B cell (primary cell): ENCODE measurements around the gene RNASE13. TPM values are rescaled to one million over a fixed set of nuclear protein-coding genes. Genes with fewer than 3 reads are reported as not detected.

Experiments
- ATAC-seq: fragments of 200-7000 bp; cut with Tn5 transposase; one replicate; pipeline ENCODE4 v1.10.0; 2021; ENCODE audit warnings: low read depth, mild to moderate bottlenecking, moderate number of reproducible peaks, moderate library complexity
- CTCF ChIA-PET: fragments of 350-600 bp; sonication (Branson Sonifier 250); formaldehyde crosslinking; loops from one replicate; lab custom pipeline; 2021; ENCODE audit warnings: antibody characterized with exemption, inconsistent platforms; lab: Charles Lee
- POLR2A ChIA-PET: fragments of 350-600 bp; sonication (Branson Sonifier 250); formaldehyde crosslinking; loops from one replicate; lab custom pipeline; 2021; ENCODE audit warnings: antibody characterized with exemption; lab: Charles Lee
- DNase-seq: peaks from one replicate; pipeline ENCODE4 v3.0.0; 2013
- H2AFZ ChIP-seq: 2 replicates; pipeline ENCODE4 v1.6.1; 2012; ENCODE audit warnings: mild to moderate bottlenecking, low read depth, low read length; ENCODE audit not compliant: insufficient read depth, poor library complexity, severe bottlenecking
- H3K27ac ChIP-seq, 2 donors: 1 replicate in 1 of 2; 2 replicates in 1 of 2; pipeline ENCODE4 v1.5.1; 2012 to 2013; ENCODE audit warnings: low read length in 2 of 2, mild to moderate bottlenecking in 2 of 2, moderate library complexity in 1 of 2
- H3K27me3 ChIP-seq, 4 experiments: fragments of 200-600 bp in 1 of 4; sonication (generic) in 1 of 4; replicated peaks in 1 of 4; 1 replicate in 2 of 4; 2 replicates in 2 of 4; pipeline versions ENCODE4 v1.6.1 to v1.7.0; 2013 to 2016; ENCODE audit warnings: low read length in 3 of 4, mild to moderate bottlenecking in 2 of 4, mixed read lengths in 1 of 4, moderate library complexity in 1 of 4; ENCODE audit not compliant: insufficient read depth in 4 of 4, control insufficient read depth in 3 of 4; ENCODE audit errors: control extremely low read depth in 1 of 4
- H3K36me3 ChIP-seq, 2 experiments: replicated peaks in 1 of 2; 1 replicate in 1 of 2; 2 replicates in 1 of 2; pipeline versions ENCODE4 v1.6.1 to v1.7.1; 2013; ENCODE audit warnings: low read length in 1 of 2; ENCODE audit not compliant: insufficient read depth in 2 of 2, control insufficient read depth in 1 of 2; ENCODE audit errors: control extremely low read depth in 1 of 2, extremely low read depth in 1 of 2
- H3K4me1 ChIP-seq, 2 donors: fragments of 200-600 bp in 1 of 2; sonication (generic) in 1 of 2; 1 replicate in 1 of 2; 2 replicates in 1 of 2; pipeline versions ENCODE4 v1.5.1 to v1.6.1; 2013 to 2017; ENCODE audit warnings: low read length in 2 of 2; ENCODE audit not compliant: control insufficient read depth in 2 of 2, insufficient read depth in 2 of 2
- H3K4me2 ChIP-seq: replicated peaks from 2 replicates; pipeline ENCODE3; 2012; ENCODE audit warnings: mild to moderate bottlenecking, low read depth, low read length; ENCODE audit not compliant: poor library complexity, severe bottlenecking
- H3K4me3 ChIP-seq, 5 experiments: fragments of 200-600 bp in 1 of 5; sonication (generic) in 1 of 5; 1 replicate in 3 of 5; 2 replicates in 2 of 5; pipeline versions ENCODE4 v1.5.1 to v1.7.0; 2011 to 2016; ENCODE audit warnings: low read length in 4 of 5, mild to moderate bottlenecking in 4 of 5, low read depth in 2 of 5, control low read depth in 1 of 5, moderate library complexity in 1 of 5; ENCODE audit not compliant: insufficient read depth in 1 of 5; ENCODE audit errors: control extremely low read depth in 1 of 5, extremely low read depth in 1 of 5
- H3K79me2 ChIP-seq: fragments of 200-600 bp; sonication (generic); one replicate; pipeline ENCODE4 v1.6.0; 2016; ENCODE audit warnings: low read length; ENCODE audit not compliant: control insufficient read depth, insufficient read depth
- H3K9ac ChIP-seq: fragments of 200-600 bp; sonication (generic); 2 replicates; pipeline ENCODE4 v1.6.1; 2017; ENCODE audit warnings: mild to moderate bottlenecking, low read length, moderate library complexity
- H3K9me3 ChIP-seq, 3 donors: one replicate each; pipeline versions ENCODE4 v1.6.1 to v1.7.1; 2013; ENCODE audit warnings: low read length in 2 of 3; ENCODE audit not compliant: control insufficient read depth in 2 of 3, insufficient read depth in 1 of 3; ENCODE audit errors: control extremely low read depth in 1 of 3
- H4K20me1 ChIP-seq: 2 replicates; pipeline ENCODE4 v1.6.0; 2012; ENCODE audit warnings: mild to moderate bottlenecking, low read length; ENCODE audit not compliant: insufficient read depth, control insufficient read depth, poor library complexity, severe bottlenecking
- H3K27ac Mint-ChIP-seq: one replicate; pipeline ENCODE4 v1.8.0; 2021; ENCODE audit warnings: mixed read lengths
- H3K27me3 Mint-ChIP-seq: one replicate; pipeline ENCODE4 v1.8.0; 2021; ENCODE audit warnings: mixed read lengths
- H3K4me1 Mint-ChIP-seq: one replicate; pipeline ENCODE4 v1.8.0; 2021; ENCODE audit warnings: mixed read lengths
- H3K4me3 Mint-ChIP-seq: one replicate; pipeline ENCODE4 v1.8.0; 2021; ENCODE audit warnings: mixed read lengths
- H3K9me3 Mint-ChIP-seq: one replicate; pipeline ENCODE4 v1.8.0; 2022; ENCODE audit warnings: mixed read lengths; ENCODE audit not compliant: insufficient read depth
- EZH2 ChIP-seq: IDR thresholded peaks from 2 replicates; pipeline ENCODE4 v1.6.1; 2012; ENCODE audit warnings: borderline replicate concordance, low read depth, mild to moderate bottlenecking, moderate library complexity, low read length; ENCODE audit not compliant: insufficient read depth, poor library complexity, severe bottlenecking
- WGBS: methylation state at CpG from one replicate; pipeline ENCODE4 v1.1.5; 2013; ENCODE audit warnings: missing lambda C conversion rate; ENCODE audit not compliant: insufficient coverage; 5-methylcytosine and 5-hydroxymethylcytosine counted together
- intact Hi-C: fragments of 100-400 bp; cut with micrococcal nuclease; formaldehyde crosslinking; loops from one replicate; pipeline ENCODE4 v1.10.0; 2022
- polyA plus RNA-seq: library from polyadenylated mRNA; depleted of rRNA; stranded (reverse); fragments of >200 nt; gene quantifications from 2 replicates; pipeline ENCODE4 v1.2.3, GENCODE V29; 2012
- total RNA-seq, 2 donors: library from RNA; stranded (reverse); fragments of 120-200 nt in 1 of 2; gene quantifications; 1 replicate in 1 of 2; 2 replicates in 1 of 2; pipeline versions ENCODE4 v1.2.3 to v1.2.4, GENCODE V29; 2013 to 2022
- TF ChIP-seq, protein P1 (sequence below): fragments of 200-600 bp; IDR thresholded peaks from one replicate; pipeline ENCODE4 v1.8.0; 2022; ENCODE audit warnings: antibody characterized with exemption, mild to moderate bottlenecking

Gene RNASE13
- total and polyA plus RNA-seq, 2 donors (not counting 1 experiment from before 2014, with no cell fraction given) = not detected

DNA sequence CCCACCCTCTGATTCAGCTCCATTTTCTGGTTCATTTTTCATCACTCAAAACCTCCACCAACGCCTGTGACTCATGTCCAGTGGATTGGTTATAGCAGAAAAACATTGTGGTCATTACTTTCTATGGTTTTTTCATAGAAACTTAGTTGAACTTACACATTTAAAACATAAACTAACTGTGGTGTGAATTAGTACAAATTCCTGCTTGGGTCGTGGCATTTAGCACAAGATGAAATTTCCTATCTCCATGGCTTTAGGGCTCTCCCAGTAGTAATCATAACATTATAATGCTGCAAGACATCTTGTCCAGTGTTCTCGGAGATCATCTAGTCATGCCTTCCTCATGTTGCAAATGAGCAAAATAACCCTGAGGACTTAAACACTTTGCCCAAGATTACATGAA lies 14.7 kb upstream of the RNASE13 start:
- intact Hi-C loops = no loop called here
- ChIA-PET CTCF (interaction anchor here (1.2 to 3.1 kb wide), 3 partner anchors 9 to 34 kb away, joined by 4 to 24 read pairs (median 4); no protein-coding TSS in a partner anchor), POLR2A (no interaction called here)
- H3K27me3 Mint-ChIP-seq = peaks cover 55% of the 10 kb centered on the region
- Histone ChIP-seq H4K20me1 (no peaks in the 10 kb centered on the region), H3K9ac (no peak overlapping the region), H3K79me2 (no peaks in the 10 kb centered on the region), H3K9me3 (no peaks in the 10 kb centered on the region), H3K4me2 (no peak overlapping the region), H3K27me3 (peaks cover 0 to 15% (median 3%) of the 10 kb centered on the region in 4 experiments), H3K4me1 (no peaks in the 10 kb centered on the region), H3K36me3 (no peaks in the 10 kb centered on the region), H2AFZ (no peak overlapping the region), H3K27ac (no peak overlapping the region), H3K4me3 (no peak overlapping the region)
- TF ChIP-seq, protein P1, sequence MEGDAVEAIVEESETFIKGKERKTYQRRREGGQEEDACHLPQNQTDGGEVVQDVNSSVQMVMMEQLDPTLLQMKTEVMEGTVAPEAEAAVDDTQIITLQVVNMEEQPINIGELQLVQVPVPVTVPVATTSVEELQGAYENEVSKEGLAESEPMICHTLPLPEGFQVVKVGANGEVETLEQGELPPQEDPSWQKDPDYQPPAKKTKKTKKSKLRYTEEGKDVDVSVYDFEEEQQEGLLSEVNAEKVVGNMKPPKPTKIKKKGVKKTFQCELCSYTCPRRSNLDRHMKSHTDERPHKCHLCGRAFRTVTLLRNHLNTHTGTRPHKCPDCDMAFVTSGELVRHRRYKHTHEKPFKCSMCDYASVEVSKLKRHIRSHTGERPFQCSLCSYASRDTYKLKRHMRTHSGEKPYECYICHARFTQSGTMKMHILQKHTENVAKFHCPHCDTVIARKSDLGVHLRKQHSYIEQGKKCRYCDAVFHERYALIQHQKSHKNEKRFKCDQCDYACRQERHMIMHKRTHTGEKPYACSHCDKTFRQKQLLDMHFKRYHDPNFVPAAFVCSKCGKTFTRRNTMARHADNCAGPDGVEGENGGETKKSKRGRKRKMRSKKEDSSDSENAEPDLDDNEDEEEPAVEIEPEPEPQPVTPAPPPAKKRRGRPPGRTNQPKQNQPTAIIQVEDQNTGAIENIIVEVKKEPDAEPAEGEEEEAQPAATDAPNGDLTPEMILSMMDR = no peak
- no peak for TF ChIP-seq EZH2
- H3K9me3 Mint-ChIP-seq = no peaks in the 10 kb centered on the region
- 88% methylated on average over 1 of the region's 3 CpGs for WGBS
- ATAC-seq (no peak), DNase-seq (no peak)
- H3K27ac Mint-ChIP-seq = no peak overlapping the region
- no peaks in the 10 kb centered on the region for H3K4me1 Mint-ChIP-seq
- no peak overlapping the region for H3K4me3 Mint-ChIP-seq

DNA sequence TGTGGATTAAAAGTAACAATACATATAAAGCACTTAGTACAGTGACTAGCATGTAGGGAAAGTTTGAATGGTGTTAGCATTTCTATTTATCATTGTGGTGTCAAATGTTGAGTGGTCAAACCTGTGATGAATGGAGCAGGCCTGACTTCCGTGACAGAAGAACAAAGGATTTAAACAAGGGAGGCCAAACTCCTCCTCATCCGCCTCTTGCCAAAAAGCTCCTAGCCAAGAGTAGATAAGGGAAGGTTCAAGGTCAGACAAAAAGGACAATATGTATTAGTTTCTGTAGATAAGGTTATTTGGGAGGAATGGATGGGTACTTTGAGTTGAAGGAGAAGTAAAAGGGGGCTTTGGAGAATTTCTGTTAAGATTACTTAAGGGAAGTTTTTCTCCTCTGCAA lies 14.0 kb upstream of the RNASE13 start:
- no CpG with 5 or more reads among the region's 2 CpGs for WGBS
- no peaks in the 10 kb centered on the region for H3K9me3 Mint-ChIP-seq
- no peaks in the 10 kb centered on the region for H3K79me2 ChIP-seq
- no peak overlapping the region for H3K4me3 Mint-ChIP-seq
- H3K36me3 ChIP-seq = no peaks in the 10 kb centered on the region
- peaks cover 51% of the 10 kb centered on the region for H3K27me3 Mint-ChIP-seq
- H3K9me3 ChIP-seq = no peaks in the 10 kb centered on the region
- H3K27ac ChIP-seq = no peak overlapping the region
- H3K9ac ChIP-seq = no peak overlapping the region
- ChIA-PET CTCF (interaction anchor here (1.2 to 3.1 kb wide), 3 partner anchors 9 to 34 kb away, joined by 4 to 24 read pairs (median 4); no protein-coding TSS in a partner anchor), POLR2A (no interaction called here)
- H3K4me1 ChIP-seq = no peaks in the 10 kb centered on the region
- no peaks in the 10 kb centered on the region for H4K20me1 ChIP-seq
- ATAC-seq (no peak), DNase-seq (no peak)
- H3K4me2 ChIP-seq = no peak overlapping the region
- TF ChIP-seq, protein P1 = no peak
- no peak for TF ChIP-seq EZH2
- H3K4me1 Mint-ChIP-seq = no peaks in the 10 kb centered on the region
- no peak overlapping the region for H3K27ac Mint-ChIP-seq
- peaks cover 0 to 15% (median 3%) of the 10 kb centered on the region in 4 experiments for H3K27me3 ChIP-seq
- intact Hi-C loops = no loop called here
- H3K4me3 ChIP-seq = no peak overlapping the region
- H2AFZ ChIP-seq = no peak overlapping the region
